GM12878 (cell line): ENCODE measurements around the gene ADM2. TPM values are rescaled to one million over a fixed set of nuclear protein-coding genes. Genes with fewer than 3 reads are reported as not detected.

Experiments
- ATF7 ChIP-seq: fragments of 450-650 bp; IDR thresholded peaks from 2 replicates; pipeline ENCODE4 v1.6.1; 2016; ENCODE audit warnings: low read depth, mild to moderate bottlenecking
- BACH1 ChIP-seq: fragments of 450-650 bp; IDR thresholded peaks from 2 replicates; pipeline ENCODE4 v1.6.1; 2017; ENCODE audit warnings: mild to moderate bottlenecking, borderline replicate concordance
- BCL11A ChIP-seq: IDR thresholded peaks from 2 replicates; pipeline ENCODE4 v1.6.1; 2011; ENCODE audit warnings: low read depth, low read length
- CBX5 ChIP-seq: sonication (generic); IDR thresholded peaks from 2 replicates; pipeline ENCODE4 v1.6.1; 2016; ENCODE audit warnings: low read depth, moderate library complexity, mild to moderate bottlenecking, inconsistent platforms
- CEBPB ChIP-seq, 2 experiments: fragments of 150-350 bp in 1 of 2; IDR thresholded peaks; 2 replicates each; pipeline ENCODE4 v1.6.1; 2012 to 2014; ENCODE audit warnings: low read depth in 2 of 2, low read length in 2 of 2, borderline replicate concordance in 1 of 2, inconsistent platforms in 1 of 2
- CHD2 ChIP-seq: IDR thresholded peaks from 2 replicates; pipeline ENCODE4 v1.6.1; 2011; ENCODE audit warnings: low read depth, low read length, improper control_type of control experiment, borderline replicate concordance
- CHD4 ChIP-seq: fragments of 200-600 bp; sonication (generic); IDR thresholded peaks from 2 replicates; pipeline ENCODE4 v1.6.1; 2016; ENCODE audit warnings: mild to moderate bottlenecking
- GABPA ChIP-seq: IDR thresholded peaks from 2 replicates; pipeline ENCODE4 v1.6.1; 2014; ENCODE audit warnings: antibody characterized with exemption, low read depth, mild to moderate bottlenecking, inconsistent platforms
- IKZF2 ChIP-seq, 2 experiments: fragments of 450-650 bp; IDR thresholded peaks; 2 replicates each; pipeline ENCODE4 v1.6.1; 2017; ENCODE audit warnings: mild to moderate bottlenecking in 2 of 2, moderate library complexity in 2 of 2
- IRF4 ChIP-seq: IDR thresholded peaks from 2 replicates; pipeline ENCODE4 v1.6.1; 2011; ENCODE audit warnings: low read depth, low read length
- JUNB ChIP-seq: IDR thresholded peaks from 2 replicates; pipeline ENCODE4 v1.6.1; 2016; ENCODE audit warnings: antibody characterized with exemption, mild to moderate bottlenecking
- MXI1 ChIP-seq: fragments of 150-350 bp; IDR thresholded peaks from 2 replicates; pipeline ENCODE4 v1.6.1; 2011; ENCODE audit warnings: low read depth, mild to moderate bottlenecking, inconsistent platforms, low read length, improper control_type of control experiment
- MYC ChIP-seq: IDR thresholded peaks from 2 replicates; pipeline ENCODE4 v1.6.1; 2011; ENCODE audit warnings: mild to moderate bottlenecking, low read length, moderate library complexity, inconsistent platforms; ENCODE audit not compliant: insufficient read depth, insufficient replicate concordance, insufficient read length, severe bottlenecking
- NFYA ChIP-seq: IDR thresholded peaks from 2 replicates; pipeline ENCODE4 v1.6.1; 2011; ENCODE audit warnings: low read depth, mild to moderate bottlenecking, low read length, improper control_type of control experiment, borderline replicate concordance
- NFYB ChIP-seq: IDR thresholded peaks from 2 replicates; pipeline ENCODE4 v1.6.1; 2011; ENCODE audit warnings: low read depth, mild to moderate bottlenecking, low read length, improper control_type of control experiment, moderate library complexity; ENCODE audit not compliant: insufficient read depth
- NR2C2 ChIP-seq: IDR thresholded peaks from 2 replicates; pipeline ENCODE4 v1.6.1; 2011; ENCODE audit warnings: borderline replicate concordance, low read depth; ENCODE audit not compliant: control insufficient read depth, insufficient read length
- PAX8 ChIP-seq: fragments of 450-650 bp; IDR thresholded peaks from 2 replicates; pipeline ENCODE4 v1.6.1; 2017; ENCODE audit warnings: mild to moderate bottlenecking, moderate library complexity
- RBBP5 ChIP-seq: fragments of 200-600 bp; sonication (generic); conservative IDR thresholded peaks from 2 replicates; pipeline ENCODE4 v1.6.1; 2016
- RCOR1 ChIP-seq: conservative IDR thresholded peaks from 2 replicates; pipeline ENCODE4 v1.6.1; 2012; ENCODE audit warnings: low read depth, low read length, improper control_type of control experiment
- SIX5 ChIP-seq: IDR thresholded peaks from 2 replicates; pipeline ENCODE4 v1.6.1; 2011; ENCODE audit warnings: mild to moderate bottlenecking, low read depth, low read length, moderate library complexity; ENCODE audit not compliant: severe bottlenecking
- SMAD1 ChIP-seq: fragments of 450-650 bp; IDR thresholded peaks from 2 replicates; pipeline ENCODE4 v1.6.1; 2018; ENCODE audit warnings: mild to moderate bottlenecking, low read depth; ENCODE audit not compliant: partially characterized antibody
- SMAD5 ChIP-seq: IDR thresholded peaks from 2 replicates; pipeline ENCODE4 v1.6.1; 2016; ENCODE audit warnings: antibody characterized with exemption, low read depth
- SMARCA5 ChIP-seq: fragments of 450-650 bp; IDR thresholded peaks from 2 replicates; pipeline ENCODE4 v1.6.1; 2017; ENCODE audit warnings: mild to moderate bottlenecking
- SP1 ChIP-seq: IDR thresholded peaks from one replicate; pipeline ENCODE4 v1.6.1; 2011; ENCODE audit warnings: low read depth, low read length
- STAT1 ChIP-seq: fragments of 450-650 bp; conservative IDR thresholded peaks from 2 replicates; pipeline ENCODE4 v1.6.1; 2014; ENCODE audit warnings: antibody characterized with exemption, mild to moderate bottlenecking
- WRNIP1 ChIP-seq: IDR thresholded peaks from 2 replicates; pipeline ENCODE4 v1.6.1; 2011; ENCODE audit warnings: low read depth, low read length, improper control_type of control experiment, borderline replicate concordance
- polyA plus RNA-seq, 11 experiments: library from polyadenylated mRNA; depleted of rRNA in 4 of 11; unstranded in 6 of 11; stranded (reverse) in 5 of 11; fragments of >200 nt; fragmentation: Nextera tagmentation in 4 of 11; fragmentation: Illumina TruSeq in 1 of 11; extraction: Ambion mirVana in 4 of 11; extraction: Trizol in 1 of 11; gene quantifications; 1 replicate in 1 of 11; 2 replicates in 10 of 11; pipeline versions ENCODE4 v1.2.1 to v1.2.3, GENCODE V29; 2011 to 2016; ENCODE audit warnings: inconsistent platforms in 2 of 11, missing spikeins in 2 of 11, low read depth in 1 of 11
- total RNA-seq, 4 experiments: library from RNA; depleted of rRNA in 3 of 4; stranded (reverse); fragments of >200 nt in 3 of 4; fragmentation: Illumina TruSeq in 1 of 4; extraction: Trizol in 1 of 4; gene quantifications; 2 replicates each; pipeline versions ENCODE4 v1.2.1 to v1.2.3, GENCODE V29; 2013 to 2021
- TF ChIP-seq, protein P1 (sequence below): fragments of 450-650 bp; IDR thresholded peaks from 2 replicates; pipeline ENCODE4 v1.6.1; 2017; ENCODE audit warnings: mild to moderate bottlenecking, moderate library complexity
- TF ChIP-seq, protein P2 (sequence below): IDR thresholded peaks from 2 replicates; pipeline ENCODE4 v1.6.1; 2012; ENCODE audit warnings: low read depth, low read length, improper control_type of control experiment

ADM2 gene
- total and polyA plus RNA-seq, 10 of the 15 experiments (the other 5 are each of a cell fraction or from before 2014, with no cell fraction given) = 0.02 to 0.33 (median 0.12) TPM; not detected in 2

DNA sequence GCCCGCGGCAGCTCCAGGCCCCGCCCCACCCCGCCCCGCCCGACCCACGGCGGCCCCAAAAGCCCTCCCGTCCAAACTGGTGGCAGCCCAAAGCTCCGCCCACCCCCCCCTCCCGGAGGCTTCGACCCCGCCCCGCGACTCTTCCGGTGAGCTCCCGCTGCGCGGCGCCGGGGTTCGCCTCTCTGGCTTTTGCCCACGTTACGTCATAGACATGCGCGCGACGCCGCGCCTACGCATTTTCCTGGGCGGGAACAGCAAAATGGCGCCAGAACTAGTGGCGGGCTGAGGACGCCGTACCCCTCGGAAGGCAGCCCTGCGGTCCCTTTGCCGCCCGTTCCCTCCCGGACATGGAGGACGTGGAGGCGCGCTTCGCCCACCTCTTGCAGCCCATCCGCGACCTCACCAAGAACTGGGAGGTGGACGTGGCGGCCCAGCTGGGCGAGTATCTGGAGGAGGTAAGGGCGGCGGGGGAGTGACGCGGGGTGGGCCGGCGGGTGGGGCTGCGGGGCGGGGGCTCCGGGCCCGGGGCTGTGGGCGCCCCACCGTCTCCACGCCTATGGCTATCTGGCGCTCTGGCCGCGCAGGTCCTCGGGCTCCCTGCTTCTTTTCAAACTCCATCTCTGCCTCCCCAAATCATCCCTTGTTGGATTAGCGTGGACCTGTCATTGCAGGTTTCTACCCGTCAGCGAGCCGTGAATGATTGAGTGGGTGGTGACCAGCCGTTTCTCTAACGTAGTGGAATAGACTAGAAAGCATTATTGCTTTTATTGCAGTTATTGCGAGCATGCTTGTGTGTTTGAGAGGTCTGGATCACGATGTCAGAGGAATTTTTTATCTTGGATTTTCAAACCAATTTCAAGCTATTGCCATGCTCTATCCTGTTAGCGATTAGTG, 26.9 kb downstream of the ADM2 start, which contains the start of gene NCAPH2 (continued):
- TF ChIP-seq, protein P1, sequence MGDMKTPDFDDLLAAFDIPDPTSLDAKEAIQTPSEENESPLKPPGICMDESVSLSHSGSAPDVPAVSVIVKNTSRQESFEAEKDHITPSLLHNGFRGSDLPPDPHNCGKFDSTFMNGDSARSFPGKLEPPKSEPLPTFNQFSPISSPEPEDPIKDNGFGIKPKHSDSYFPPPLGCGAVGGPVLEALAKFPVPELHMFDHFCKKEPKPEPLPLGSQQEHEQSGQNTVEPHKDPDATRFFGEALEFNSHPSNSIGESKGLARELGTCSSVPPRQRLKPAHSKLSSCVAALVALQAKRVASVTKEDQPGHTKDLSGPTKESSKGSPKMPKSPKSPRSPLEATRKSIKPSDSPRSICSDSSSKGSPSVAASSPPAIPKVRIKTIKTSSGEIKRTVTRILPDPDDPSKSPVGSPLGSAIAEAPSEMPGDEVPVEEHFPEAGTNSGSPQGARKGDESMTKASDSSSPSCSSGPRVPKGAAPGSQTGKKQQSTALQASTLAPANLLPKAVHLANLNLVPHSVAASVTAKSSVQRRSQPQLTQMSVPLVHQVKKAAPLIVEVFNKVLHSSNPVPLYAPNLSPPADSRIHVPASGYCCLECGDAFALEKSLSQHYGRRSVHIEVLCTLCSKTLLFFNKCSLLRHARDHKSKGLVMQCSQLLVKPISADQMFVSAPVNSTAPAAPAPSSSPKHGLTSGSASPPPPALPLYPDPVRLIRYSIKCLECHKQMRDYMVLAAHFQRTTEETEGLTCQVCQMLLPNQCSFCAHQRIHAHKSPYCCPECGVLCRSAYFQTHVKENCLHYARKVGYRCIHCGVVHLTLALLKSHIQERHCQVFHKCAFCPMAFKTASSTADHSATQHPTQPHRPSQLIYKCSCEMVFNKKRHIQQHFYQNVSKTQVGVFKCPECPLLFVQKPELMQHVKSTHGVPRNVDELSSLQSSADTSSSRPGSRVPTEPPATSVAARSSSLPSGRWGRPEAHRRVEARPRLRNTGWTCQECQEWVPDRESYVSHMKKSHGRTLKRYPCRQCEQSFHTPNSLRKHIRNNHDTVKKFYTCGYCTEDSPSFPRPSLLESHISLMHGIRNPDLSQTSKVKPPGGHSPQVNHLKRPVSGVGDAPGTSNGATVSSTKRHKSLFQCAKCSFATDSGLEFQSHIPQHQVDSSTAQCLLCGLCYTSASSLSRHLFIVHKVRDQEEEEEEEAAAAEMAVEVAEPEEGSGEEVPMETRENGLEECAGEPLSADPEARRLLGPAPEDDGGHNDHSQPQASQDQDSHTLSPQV = no peak
- no peak for TF ChIP-seq CBX5
- TF ChIP-seq PAX8 = no peak
- no peak for TF ChIP-seq RCOR1
- peak; percentile 51 for TF ChIP-seq MXI1
- no peak for TF ChIP-seq RBBP5
- TF ChIP-seq NFYB = no peak
- no peak for TF ChIP-seq CEBPB (IDR thresholded peaks at IDR 0.05; ENCODE audit: borderline replicate concordance in 1 of 2, low read depth in 2 of 2, low read length in 2 of 2)
- TF ChIP-seq SP1 = peak; percentile 81
- no peak for TF ChIP-seq NFYA
- TF ChIP-seq SIX5 = peak; percentile 29
- TF ChIP-seq SMAD5 = peak; percentile 37; the same call in 1 of the 2 replicates
- TF ChIP-seq, protein P2, sequence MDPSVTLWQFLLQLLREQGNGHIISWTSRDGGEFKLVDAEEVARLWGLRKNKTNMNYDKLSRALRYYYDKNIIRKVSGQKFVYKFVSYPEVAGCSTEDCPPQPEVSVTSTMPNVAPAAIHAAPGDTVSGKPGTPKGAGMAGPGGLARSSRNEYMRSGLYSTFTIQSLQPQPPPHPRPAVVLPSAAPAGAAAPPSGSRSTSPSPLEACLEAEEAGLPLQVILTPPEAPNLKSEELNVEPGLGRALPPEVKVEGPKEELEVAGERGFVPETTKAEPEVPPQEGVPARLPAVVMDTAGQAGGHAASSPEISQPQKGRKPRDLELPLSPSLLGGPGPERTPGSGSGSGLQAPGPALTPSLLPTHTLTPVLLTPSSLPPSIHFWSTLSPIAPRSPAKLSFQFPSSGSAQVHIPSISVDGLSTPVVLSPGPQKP = peak; percentile 70; the same call in 1 of the 2 replicates
- no peak for TF ChIP-seq SMARCA5
- no peak for TF ChIP-seq SMAD1
- no peak for TF ChIP-seq MYC
- no peak for TF ChIP-seq NR2C2
- TF ChIP-seq STAT1 = no peak
- TF ChIP-seq WRNIP1 = no peak
- TF ChIP-seq BACH1 = peak; percentile 79
- TF ChIP-seq IRF4 = no peak
- peak; percentile 81; the same call in 1 of the 2 replicates for TF ChIP-seq GABPA
- no peak for TF ChIP-seq CHD4
- TF ChIP-seq BCL11A = peak; percentile 47; the same call in 1 of the 2 replicates
- TF ChIP-seq CHD2 = peak; percentile 69; the same call in 1 of the 2 replicates
- 0 out of 4 replicates have a peak, but pooled peaks of 1 of the 2 experiments have one; percentile 24 for TF ChIP-seq IKZF2 (IDR thresholded peaks at IDR 0.05)
- no peak for TF ChIP-seq JUNB
- peak; percentile 95 for TF ChIP-seq ATF7
